GM21737 (cell line): ENCODE measurements around the gene ST8SIA6.
"Not testable (repeated sequence)": the region's sequence is repeated elsewhere in the genome, so short reads cannot be mapped to it uniquely, and the experiment has no call there.

ENCODE experiments used
- ATAC-seq: cut with Tn5 transposase; IDR thresholded peaks from one replicate; pipeline ENCODE4 v1.9.1; 2021; ENCODE audit warnings: mild to moderate bottlenecking, moderate library complexity; ENCODE audit not compliant: unreplicated experiment

The ST8SIA6 gene

DNA sequence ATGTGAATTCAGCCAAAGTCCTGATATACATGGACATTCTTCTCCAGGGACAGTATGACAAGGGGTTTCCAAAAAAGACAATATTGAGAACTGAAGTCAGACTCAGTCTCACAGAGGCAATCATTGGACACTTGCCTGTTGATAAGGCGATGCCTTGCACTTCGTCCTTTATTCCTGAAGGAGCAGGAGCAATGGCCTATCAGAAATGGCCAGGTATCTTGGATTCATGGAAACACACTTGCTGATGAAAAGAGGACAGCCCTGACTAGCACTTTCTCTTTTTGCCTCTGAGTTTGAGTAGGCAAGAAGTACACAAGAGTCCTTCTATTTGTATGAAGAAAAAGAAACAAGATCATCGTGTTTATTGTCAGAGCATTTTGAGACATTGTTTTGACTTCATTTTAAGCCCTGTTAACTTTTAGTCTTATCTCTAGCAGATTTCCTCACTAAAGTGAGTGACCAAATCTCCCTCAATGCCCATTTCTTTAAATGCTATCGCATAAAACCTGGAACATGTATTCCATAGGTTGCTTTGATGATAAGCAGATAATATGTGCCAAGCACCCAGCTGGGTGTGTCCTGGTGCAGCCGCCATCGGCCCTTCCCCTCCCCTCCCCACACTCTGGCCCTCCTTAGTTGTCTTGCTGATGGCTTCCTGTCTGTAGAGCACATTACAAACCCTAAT is 26.6 kb downstream of the ST8SIA6 start:
- ATAC-seq = no peak

DNA sequence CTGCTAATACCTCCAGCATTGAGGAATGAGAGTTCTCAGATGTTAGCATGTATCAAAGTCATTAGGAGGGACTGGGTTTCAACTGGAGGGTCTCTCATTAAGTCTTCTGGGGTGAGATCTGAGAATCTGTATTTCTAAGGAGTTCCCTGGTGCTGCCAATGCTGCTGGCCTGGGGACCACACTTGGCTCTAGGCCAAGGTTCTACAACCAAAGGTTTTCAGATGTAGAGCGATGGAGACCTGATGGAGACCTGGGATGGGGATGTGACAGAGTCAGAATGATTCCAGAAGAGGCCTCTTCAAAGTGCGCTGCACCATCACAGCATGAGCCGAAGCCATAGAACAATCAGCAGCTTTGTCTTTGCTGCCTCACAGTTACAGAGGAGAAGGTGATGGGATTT is 27.2 kb downstream of the ST8SIA6 start:
- ATAC-seq = no peak

DNA sequence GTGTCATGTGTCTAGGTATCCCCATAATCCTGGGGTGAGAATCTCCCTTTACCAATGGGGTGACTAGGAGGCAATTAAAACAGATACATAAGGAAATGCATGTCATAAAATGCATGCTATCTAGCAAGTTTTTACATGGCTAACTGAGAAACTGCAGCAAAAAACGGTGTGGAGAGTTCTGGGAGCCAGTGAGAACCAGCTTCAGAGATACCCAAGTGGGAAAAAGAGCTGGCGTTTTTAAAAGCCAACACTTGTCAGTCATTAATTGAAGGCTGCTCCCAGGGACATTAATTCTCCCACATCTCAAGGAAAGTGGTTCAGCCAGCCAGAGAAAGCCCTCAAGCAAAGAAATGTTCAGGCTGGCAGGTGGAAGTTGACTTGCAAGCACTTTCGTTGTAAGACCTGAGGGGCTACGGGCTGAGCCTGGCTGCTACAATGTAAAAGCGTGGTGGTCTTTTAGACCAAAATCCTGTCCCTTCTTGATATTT is 28.1 kb downstream of the ST8SIA6 start:
- ATAC-seq = no peak

DNA sequence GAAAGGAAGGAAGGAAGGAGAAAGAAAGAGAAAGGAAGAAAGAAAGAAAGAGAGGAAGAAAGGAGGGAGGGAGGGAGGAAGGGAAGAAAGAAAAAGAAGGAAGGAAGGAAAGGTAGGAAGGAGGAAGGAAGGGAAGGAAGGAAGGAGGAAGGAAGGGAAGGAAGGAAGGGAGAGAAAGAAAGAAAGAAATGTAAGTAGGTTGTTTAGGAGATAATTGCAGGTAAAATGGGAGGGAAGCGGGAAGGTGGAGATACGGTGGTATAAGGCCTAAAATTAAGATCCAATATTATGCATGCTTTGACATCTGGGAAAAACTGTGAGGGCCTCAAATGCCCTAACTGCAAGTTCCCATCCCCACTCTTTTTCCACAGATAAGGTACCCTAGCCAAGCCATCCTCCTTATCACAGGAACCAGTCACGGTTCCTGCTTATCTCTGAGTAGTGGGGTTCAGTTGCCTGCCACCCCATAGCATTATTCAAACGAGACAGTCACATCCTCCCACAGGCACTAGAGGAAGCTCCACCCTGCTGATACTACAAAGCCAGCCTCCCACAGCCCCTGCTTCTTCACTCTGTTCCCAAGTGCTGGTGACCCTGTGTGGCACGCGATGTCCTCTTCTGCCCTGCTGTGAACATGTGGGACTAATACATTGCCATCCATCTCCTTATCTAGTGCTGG is 28.7 kb downstream of the ST8SIA6 start:
- ATAC-seq = no peak

DNA sequence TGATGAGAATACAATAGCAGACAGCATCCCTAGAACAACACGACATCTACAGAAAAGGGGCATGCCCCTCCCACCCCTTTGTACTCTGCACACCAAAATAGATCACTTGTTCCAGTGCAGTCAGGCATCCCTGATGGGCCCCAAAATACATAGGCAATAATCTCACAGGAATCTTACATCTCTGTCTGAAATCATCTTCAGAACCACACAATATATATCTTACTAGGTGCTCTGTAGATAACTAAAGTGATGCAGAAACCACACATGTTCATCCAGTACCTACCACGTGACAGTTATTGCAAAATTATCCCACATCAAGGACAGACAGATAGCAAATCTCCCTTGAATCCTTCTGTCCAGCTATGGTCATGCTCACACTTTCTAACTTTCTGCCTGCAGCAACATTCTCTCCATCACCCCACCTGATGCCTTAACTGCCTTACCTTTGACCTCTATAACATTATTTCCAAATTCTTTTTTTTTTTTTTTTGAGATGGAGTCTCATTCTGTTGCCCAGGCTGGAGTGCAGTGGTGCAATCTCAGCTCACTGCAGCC is 30.7 kb downstream of the ST8SIA6 start:
- no peak for ATAC-seq

DNA sequence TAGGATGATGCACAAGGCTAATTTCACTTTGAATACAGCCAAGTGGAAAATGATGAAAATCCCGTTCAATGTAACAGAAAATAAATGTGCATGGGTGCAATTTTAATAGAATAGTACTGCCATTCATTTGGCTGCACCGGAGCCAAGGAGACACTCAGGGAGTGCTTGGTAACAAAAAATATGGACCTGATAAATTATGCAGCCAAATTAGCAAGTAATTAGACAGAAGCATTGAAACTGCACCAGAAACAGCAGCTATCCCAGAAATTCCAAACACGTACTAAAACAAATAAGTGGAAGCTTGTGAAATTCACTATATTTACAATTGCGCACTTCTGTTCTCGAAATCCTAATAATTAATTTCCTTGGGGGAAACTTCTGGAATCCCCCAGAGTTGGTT is 31.5 kb downstream of the ST8SIA6 start:
- no peak for ATAC-seq

DNA sequence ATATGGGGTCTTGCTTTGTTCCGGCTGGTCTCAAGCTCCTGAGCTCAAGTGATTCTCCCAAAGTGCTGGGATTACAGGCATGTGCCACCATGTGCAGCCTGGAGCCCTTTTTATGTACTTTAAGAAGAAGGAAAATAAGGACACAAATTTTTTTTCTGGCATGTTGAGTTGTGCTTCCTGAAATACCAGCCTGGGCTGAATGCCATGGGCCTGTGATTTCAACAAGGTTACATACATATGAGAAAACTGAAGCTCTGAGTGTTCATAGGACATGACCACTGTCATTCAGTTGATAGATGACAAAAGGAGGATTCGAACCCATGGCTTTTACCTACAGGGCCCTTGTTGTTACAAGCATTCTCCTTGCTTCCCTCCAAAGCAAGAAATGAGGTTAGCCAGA is 36.1 kb downstream of the ST8SIA6 start:
- ATAC-seq = no peak

DNA sequence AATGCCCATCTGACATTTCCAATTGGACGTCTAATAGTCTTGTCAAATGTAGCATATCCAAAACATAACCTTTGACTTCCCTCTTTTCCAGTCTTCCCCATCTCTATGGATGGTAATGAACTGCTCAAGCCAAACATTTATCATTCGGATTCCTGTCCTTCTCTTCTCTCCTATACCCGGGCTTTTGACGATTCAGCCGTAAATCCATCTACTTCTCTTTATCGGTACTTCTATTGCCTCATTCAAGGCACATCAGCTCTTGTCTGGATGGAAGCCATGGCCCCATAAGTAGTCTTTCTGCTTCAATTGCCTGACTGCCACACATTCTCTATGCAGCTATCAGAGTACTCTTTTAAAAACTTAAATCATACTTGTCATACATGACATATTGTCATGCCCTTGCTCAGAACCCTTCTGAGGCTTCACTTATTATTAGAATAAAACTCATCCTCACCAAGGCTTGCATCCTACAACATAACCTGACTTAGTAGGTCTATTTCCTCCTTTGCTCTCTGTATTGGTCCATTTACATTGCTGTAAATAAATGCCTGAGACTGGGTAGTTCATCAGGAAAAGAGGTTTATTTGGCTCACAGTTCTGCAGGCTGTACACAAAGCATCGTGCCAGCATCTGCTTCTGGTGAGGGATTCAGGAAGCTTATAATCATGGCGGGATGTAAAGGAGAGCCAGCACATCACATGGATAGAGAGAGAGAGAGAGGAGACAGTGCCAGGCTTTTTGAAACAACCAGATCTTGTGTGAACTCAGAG is 37.8 kb downstream of the ST8SIA6 start:
- ATAC-seq = no peak

DNA sequence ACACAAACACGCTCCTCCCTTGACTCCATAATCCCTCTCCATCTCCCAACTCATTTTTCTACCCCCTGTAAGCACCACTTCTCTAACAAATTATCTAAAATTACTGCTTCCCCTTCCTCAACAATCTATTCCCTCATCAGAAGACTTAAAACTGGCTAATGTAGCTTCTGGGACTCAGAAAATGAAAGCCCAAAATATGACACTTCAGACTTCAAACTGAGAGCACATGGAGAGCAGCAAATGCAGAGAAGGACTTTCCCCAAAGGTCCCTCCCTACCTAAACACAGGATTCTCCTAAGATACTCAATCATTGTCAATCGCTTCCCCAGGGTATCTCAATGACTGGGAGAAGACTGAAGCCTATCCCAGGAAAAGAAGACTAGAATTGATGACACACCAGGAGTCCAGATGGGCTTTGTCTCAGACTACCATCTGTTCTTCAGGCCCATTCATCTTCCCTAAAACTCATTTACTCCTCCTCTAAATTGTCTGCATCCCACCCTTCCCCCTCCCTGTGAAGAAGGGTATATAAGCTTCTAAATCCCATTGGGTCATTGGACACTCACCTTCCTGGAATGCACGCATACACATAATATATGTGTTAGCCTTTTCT is 39.2 kb downstream of the ST8SIA6 start:
- ATAC-seq = no peak

DNA sequence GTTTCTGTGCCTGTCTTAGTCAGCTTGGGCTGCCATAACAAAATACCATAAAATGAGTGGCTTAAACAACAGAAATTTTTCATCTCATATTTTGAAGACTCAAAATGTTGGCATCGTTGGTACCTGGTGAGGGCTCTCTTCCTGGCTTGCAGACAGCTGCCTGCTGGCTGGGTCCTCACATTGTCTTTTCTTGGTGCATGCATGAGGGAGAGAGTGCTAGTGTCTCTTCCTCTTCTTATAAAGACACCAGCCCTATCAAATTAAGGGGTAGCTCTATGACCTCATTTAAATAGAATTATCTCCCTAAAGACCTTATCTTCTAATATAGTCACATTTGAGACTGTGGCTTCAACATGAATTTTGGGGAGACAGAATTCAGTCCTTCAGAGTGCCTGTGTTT is 39.9 kb downstream of the ST8SIA6 start:
- ATAC-seq = no peak

DNA sequence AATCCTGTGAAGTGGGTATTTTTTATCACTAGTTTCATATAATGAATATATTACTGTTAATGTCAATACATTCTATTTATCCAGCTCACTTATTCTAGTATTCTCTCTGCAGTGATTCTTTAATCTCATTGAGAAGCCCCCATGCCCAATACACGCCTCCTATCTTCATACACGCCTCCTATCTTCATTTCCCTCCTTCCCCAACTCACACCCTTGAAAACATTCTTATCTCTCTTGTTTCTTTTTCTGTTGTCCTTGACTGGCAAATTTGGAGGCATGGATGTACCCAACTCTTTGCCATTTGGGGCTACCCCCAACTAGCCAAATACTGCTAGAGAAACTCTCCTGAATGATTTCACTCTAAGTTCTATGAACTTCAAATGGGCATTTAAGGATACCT is 40.5 kb downstream of the ST8SIA6 start:
- no peak for ATAC-seq

DNA sequence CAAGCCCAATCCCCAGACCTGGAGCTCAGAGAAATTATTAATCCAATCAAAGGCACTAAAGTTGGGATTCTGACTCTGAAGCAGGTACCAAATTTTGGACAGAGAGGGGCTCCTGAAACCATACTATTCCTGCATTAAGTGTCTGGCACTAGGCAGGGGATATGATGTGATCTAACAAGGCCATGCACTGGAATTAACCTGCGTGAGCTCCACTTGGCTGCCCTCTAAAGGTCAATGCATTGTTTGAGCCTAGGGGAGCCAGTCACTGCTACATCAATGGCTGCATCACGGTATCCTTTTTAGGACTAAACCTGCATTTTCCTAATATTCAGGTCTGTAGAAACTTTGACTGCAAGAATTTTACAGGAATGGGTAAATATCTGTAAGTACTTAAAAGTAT is 42.1 kb downstream of the ST8SIA6 start:
- no peak for ATAC-seq

DNA sequence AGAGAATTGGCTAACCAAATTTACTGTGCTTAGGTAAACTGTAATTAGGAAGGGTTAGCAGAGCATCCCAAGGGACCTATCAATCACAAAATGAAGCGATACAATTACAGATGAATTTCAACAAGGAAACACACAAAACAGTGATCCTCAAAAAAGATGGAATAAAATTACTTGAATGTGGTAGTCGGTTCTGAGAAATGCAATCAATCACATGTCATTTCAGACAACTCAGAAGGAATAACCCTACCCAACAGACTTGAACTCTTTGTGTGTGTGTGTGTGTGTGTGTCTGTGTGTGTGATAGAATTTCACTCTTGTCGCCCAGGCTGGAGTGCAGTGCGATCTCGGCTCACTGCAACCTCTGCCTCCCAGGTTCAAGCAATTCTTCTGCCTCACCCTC is 43.5 kb downstream of the ST8SIA6 start:
- ATAC-seq = no peak

DNA sequence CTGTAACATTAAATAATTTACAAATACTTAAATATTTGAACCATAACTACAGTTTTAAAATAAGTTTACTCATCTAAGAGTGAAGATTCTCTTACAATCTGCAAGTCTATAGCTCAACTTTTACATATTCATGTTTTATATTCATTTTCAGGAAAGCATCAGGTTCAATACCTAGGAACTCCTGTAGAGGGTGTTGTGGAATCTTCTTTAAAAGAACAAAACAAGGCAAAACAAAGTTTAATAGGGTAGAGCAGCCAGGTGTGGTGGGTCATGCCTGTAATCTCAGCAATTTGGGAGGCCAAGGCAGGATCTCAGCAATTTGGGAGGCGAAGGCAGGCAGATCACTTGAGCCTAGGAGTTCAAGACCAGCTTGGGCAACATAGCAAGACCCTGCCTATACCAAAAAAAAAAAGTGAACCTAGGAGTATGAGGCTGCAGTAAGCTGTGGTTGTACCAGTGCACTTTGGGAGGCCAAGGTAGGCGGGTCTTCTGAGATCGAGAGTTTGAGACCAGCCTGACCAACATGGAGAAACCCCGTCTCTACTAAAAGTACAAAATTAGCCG is 45.1 kb downstream of the ST8SIA6 start:
- ATAC-seq = no peak

DNA sequence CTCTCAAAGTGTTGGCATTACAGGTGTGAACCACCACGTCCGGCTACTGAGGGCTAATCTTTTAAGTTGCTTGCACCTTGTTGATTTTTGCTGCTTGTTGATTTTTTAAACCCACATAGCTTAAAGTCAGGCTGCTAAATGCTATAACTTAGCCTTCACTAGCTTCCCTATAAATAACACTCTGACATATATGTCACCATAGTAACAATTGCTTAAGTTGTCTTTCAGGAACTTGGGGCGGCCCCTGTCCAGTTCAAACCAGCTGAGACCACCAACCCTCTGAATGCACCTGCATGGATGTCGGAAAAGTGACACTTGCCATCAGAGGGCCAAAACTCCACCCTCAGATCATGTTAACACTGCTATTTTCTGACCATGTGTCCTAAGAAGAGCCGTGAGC is 47.3 kb downstream of the ST8SIA6 start:
- no peak for ATAC-seq

DNA sequence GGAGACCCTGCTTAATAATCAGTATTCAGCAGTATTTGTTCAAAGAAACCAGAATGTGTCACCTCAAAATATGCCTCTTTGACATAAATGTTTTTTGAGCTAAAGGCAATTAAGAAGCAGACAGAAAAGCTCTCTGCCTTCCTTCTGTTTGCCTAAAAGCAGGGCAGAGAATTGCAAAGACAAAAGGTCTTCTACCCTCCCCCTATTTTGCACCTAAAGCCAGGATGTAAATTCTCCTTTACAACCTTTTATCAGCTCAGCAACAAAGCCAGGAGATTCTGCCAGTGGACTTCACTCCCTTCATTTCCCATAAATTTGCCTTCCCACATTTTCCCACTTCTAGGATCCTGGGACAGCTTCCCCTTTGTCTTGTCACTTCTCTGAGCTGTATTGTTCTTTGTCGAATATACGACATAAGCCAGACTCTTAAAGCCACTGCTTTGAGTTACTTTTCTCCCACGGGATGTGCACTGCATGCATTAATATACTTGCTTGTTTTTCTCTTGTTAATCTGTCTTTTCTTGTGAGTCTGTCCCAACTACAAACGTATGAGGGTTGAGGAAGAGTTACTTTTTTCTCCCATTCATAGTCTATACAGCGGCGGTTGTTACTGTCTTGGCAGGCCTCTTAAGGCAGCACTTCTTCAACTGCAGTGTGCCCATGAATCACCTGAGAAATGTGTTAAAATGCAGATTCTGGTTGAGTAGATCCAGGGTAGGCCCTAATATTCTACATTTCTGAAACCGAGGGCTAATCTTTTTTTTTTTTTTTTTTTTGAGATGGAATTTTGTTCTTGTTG is 48.2 kb downstream of the ST8SIA6 start:
- ATAC-seq = no peak

DNA sequence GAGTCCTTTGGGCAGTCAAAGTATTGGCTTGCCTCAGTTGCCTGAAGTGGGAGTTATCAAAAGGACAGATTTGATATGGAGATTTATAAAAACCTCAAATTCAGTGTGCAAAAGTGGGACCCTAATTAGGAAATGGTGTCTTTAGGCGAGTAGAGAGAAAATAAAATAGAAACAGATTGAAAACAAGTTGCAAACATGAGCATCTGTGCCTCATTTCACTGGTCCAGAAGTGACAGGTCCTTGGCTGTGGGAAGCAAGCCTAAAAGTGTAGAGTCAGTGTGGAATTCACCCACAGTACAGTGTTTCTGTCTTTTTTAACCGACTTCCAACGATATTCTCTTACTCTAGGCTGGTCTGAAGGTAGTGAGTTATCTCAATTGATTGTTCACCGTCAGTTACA is 51.2 kb downstream of the ST8SIA6 start:
- ATAC-seq = no peak

DNA sequence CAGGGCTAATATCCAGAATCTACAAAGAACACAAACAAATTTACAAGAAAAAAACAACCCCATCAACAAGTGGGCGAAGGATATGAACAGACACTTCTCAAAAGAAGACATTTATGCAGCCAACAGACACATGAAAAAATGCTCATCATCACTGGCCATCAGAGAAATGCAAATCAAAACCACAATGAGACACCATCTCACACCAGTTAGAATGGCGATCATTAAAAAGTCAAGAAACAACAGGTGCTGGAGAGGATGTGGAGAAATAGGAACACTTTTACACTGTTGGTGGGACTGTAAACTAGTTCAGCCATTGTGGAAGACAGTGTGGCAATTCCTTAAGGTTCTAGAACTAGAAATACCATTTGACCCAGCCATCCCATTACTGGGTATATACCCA is 52.4 kb downstream of the ST8SIA6 start:
- not testable (repeated sequence) for ATAC-seq

DNA sequence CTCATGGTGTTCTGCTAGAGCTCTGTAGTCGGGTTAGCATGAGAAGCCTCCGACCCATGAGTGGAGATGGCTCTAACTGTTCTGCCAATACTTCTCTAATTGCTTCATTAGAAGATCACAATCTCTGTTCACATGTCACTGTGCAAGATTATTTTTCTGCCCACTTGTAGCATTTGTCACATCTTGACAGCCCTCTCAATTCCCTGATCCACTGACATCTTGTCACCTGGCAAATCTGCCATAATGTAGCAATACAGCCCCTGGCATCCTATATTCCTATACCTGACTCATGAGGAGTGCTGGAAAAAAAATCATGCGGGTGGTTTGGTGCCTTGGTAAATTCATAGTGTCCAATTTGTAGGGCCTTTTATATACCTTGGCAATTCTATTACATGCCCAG is 58.4 kb downstream of the ST8SIA6 start:
- no peak for ATAC-seq

DNA sequence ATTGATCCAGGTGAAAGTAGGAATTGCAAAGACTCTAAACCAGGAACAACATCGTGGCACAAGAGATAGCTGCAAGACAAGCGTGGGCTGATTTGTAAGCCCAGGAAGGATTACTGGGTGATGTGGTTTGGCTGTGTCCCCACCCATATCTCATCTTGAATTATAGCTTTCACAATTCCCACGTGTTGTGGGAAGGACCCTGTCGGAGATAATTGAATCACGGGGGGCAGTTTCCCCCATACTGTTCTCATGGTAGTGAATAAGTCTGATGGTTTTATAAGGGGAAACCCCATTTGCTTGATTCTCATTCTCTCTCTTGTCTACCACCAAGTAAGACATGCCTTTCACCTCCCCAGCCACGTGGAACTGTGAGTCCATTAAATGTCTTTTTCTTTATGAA is 59.5 kb downstream of the ST8SIA6 start:
- ATAC-seq = no peak
